HPDE6-E6E7 (cell line): ENCODE data around the gene ANLN.
"Not testable (repeated sequence)": the region's sequence is repeated elsewhere in the genome, so short reads cannot be mapped to it uniquely, and the experiment has no call there.

Experiments used
- DNase-seq: peaks from one replicate; pipeline ENCODE4 v3.0.0; 2011; ENCODE audit warnings: missing footprints; ENCODE audit errors: extremely low spot score

The ANLN gene

DNA sequence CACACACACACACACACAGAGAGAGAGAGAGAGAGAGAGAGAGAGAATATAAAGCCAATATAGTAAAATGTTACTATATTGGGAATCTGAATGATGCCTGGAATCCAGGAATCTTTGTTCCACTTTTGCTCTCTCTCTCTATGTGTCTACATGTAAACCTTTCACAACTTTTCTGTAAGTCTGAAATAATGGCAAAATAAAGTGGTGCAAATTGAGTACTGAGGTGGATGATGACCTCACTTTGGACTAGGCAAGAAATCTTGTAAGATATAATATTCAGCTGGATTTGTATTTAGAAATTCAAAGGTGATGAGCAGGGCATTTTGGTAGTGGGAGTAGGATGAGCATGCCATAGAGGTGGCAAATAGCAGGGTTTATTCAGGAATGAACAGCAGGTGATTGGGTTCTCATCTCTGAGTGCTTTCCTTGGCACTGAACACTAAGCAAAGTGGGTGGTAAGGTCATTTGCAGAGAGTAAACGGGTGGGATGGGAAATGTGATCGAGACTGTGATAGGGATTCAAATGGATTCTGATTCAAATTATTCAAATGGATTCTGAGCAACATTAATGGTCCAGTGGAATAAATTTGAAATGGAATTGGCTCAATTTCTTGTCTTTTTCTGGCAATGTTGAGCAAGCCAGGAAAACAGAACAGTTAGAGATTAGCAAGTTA is 9.7 kb upstream of the ANLN start:
- DNase-seq = no peak

GRCh38 chr7:36381056-36381455 is 8.6 kb upstream of the ANLN start:
- no peak for DNase-seq

- DNase-seq = not testable (repeated sequence)
Observed at GRCh38 chr7:36383284-36383683, 6.4 kb upstream of the ANLN start.

DNA sequence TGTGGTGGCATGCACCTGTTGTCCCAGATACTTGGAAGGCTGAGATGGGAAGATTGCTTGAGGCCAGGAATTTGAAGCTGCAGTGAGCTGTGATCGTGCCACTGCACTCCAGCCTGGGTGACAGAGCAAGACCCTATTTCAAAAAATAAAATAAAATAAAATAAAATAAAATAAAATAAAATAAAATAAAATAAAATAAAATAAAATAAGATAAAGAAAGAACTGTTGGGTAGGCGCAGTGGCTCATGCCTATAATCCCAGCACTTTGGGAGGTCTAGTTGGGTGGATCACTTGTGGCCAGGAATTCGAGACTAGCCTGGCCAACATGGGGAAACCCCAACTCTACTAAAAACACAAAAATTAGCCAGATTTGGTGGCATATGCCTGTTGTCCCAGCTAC is 4.0 kb upstream of the ANLN start:
- not testable (repeated sequence) for DNase-seq

GRCh38 chr7:36387435-36388231 is 2.0 kb upstream of the ANLN start:
- DNase-seq = no peak

GRCh38 chr7:36388423-36388822 is 1.2 kb upstream of the ANLN start:
- peak; percentile 26 for DNase-seq

DNA sequence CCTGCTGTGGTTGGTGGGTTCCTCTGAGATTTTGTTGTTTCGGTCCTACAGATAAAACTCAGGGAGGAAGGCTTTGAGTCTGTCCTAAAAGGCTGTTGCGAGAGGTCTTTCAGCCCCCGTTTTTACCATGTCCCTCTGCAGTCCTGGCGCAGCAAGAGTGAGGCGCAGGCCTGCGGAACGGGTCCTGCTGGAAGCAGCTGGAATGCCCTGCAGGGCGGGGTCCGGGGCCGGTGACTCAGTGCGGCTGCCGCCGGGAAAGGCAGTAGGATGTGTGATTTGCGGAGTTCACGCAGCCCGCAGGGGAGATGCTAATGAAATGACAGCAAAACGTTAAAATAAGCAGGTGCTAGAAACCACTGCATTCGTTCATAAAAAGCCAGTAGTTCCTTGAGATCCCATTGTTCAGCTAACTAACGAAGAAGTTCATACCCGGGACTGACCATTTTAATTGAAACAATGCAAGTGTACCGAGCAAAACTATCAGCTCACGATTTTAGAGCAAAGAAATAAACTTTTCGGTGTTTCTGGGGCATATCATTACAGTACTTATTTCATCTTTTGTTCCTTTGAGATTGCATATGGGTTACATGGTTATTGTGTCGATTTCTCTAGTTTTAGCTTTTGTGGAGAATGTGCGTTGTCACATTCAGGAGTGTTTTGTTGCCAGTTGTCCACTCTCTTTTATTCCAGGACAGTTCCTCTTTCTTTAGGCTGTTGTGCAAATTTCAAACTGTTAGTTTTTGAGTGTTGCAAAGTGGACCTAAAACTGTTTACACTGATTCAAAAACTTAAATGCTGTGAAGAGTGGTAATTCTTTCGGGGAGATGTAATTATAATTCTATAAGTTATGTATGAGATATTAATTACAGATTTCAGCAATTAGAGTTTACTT is 783 bp downstream of the ANLN start:
- peak; percentile 85 for DNase-seq

DNA sequence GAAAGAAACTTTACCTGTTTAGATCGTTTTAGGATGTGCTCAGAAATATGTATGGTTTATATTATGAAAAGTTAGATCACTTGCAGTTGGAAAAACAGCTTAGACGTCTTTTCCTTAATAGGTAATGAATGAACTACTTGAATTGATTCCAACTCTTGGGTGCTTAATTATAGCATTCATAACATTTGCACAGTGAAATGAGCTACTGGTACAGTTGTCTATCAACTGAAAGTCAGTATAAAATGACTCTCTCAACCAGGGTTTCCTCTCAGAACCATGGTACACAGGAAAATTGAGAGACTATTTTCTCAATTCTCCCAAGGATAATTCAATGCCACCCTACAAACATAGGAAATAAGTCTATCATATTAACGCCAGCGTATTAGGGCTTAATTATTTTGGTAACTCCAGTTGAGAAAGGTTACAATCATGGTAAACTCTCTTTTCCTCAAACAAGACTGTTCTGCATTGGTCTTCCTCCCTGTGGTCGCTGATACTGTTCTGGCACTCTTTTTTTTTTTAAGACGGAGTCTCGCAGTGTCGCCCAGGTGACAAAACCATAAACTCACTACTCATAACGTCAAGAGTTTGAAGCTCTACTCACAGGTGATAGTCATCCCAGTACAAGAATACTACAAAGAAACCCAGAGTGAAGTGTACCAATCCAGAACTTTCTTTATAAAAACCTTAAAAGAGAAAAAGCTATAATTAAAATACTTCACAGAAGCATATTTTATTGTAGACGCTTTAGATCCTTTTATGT is 2.0 kb downstream of the ANLN start:
- no peak for DNase-seq

DNA sequence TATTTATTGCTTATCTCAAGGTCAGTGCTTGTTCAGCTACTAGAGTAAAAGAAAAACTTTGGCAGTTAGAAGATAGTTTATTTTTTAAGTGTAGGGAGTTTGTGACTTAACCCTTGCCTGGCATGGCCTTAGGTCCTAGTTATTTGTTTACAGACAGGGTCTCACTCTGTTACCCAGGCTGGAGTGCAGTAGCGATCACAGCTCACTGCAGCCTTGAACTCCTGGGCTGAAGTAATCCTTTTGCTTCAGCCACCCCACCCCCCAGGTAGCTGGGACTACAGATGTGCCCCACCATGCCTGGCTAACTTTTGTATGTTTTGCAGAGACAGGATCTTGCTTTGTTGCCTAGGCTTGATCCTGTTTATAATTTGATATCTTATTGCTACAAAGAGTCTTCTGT is 4.2 kb downstream of the ANLN start:
- no peak for DNase-seq

DNA sequence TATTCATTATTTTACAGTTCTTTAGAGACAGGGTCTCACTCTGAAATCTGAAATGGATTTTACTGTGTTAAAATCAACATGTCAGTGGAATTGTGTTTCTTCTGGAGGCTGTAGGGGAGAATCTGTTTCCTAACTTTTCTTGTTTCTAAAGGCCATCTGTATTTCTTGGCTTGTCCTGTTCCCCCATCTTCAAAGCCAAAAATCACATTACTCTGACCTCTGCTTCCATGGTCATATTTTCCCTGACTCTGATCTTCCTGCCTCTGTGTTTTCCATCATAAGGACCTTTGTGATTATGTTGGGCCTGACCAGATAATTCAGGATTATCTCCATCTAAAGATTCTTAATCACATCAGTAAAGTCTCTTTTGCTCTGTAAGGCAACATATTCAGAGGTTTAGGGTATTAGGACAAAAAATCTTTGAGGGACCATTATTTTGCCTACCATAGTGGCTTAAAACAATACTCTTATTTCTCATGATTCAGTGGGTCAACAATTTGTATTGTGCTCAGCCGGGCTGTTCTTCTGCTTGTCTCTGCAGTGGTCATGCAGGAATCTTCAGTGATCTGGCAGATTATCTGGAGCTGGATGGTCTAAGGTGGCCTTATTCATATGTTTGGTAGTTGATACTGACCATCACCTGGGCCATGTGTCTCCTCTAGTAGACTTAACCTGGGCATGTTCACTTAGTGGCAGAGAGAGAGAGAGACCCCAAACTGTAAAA is 5.7 kb downstream of the ANLN start:
- DNase-seq = no peak

GRCh38 chr7:36396150-36396549 is 6.5 kb downstream of the ANLN start:
- DNase-seq = no peak

DNA sequence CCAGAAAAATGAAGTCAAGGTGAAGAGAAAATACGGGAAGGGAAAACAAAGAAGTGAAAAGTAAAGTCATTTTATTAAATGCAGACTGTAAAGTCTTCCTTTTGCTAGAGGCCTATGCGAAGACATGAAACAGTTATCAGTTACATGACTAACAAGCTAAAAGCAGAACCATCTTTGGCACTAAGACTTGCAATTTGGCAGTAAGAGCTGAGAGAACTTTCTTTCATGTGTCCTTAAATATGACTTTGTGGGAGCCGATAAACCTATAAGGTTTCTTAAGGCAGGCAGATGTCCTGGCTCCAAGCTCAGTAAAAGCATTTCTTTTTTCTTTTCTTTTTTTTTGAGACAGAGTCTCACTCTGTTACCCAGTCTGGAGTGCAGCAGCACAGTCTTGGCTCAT is 10.4 kb downstream of the ANLN start:
- DNase-seq = no peak

DNA sequence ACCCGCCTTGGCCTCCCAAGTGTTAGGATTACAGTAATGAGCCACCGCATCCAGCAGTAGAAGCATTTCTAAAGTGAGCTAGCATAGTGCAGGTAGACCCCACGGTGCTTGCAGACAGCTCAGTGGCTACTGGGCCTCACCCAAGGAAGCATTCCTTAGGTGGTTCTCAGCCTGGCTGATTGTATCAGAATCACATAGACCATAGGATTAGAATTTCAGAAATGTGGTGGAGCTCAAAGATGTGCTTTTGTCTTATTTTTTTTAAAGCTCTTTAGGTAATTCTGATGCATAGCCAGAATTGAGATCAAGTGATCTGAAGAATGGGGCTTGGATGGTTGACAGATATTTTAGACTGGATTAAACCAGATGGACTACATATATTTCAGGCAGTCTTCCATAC is 10.9 kb downstream of the ANLN start:
- no peak for DNase-seq

GRCh38 chr7:36403452-36403851 is 13.8 kb downstream of the ANLN start:
- DNase-seq = no peak

DNA sequence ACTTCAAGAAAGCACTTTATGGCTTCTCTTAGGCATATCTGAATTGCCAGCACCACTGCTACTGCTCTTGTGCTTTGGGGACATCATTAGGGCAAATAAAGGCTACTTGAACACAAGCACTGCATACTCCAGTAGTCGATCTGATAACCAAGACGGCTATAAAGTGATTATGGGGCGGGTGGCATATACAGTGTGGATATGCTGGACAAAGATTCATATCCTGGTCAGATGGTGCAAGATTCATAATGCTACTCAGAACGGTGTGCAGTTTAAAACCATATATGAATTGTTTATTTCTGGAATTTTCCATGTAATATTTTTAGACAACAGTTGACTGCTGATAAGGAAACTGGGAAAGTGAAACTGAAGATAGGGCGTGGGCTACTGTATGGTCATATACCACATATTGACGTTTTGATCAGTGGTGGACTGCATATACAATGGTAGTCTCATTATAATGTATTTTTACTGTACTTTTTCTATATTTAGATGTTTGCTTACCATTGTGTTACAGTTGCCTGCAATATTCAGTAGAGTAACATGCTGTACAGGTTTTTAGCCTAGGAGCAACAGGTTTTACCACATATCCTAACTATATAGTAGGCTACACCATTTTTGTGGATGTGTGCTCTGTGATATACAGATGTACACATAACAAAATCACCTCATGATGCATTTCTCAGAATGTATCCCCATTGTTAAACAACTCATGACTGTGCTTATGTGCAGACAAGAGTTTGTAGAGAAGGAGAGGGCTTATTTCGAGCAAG is 15.2 kb downstream of the ANLN start:
- DNase-seq = no peak

DNA sequence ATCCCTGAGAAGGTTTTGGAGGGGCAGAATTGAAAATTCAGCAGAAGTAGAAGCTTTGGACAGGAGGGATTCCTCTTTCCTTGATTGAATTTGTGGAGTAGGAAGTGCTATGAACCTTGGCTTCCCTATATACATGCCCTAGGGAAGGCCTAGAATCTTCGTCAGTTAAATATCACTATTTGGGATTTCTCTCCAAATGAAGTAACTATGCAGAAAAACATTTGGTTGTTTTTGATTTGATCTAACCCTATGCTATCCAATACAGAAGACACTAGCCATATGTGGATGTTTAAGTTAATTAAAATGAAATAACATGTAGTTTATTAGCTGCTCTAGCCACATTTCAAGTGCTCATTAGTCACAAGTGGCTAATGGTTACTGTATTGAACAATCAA is 15.7 kb downstream of the ANLN start:
- DNase-seq = no peak

DNA sequence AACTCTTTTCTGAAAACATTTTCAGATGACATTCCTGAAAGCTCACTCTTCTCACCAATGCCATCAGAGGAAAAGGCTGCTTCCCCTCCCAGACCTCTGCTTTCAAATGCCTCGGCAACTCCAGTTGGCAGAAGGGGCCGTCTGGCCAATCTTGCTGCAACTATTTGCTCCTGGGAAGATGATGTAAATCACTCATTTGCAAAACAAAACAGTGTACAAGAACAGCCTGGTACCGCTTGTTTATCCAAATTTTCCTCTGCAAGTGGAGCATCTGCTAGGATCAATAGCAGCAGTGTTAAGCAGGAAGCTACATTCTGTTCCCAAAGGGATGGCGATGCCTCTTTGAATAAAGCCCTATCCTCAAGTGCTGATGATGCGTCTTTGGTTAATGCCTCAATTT is 16.5 kb downstream of the ANLN start:
- no peak for DNase-seq

GRCh38 chr7:36407636-36408550 is 18.2 kb downstream of the ANLN start:
- no peak for DNase-seq

DNA sequence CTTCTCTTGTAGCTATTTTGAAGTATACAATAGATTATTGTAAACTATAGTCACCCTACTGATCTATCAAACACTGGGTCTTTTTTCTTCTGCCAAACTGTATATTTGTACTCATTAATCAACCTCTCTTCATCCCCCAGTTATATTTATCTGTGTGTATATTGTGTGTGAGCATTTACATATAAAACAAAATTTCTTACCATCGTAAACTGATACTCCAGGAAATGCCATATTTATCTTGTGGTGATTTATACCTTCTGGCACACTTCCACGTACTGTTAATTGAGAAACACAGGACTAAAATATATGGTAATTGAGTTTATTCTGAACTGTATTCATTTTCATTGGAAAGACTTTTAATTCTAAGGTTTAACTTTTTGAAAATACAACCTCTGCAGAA is 18.9 kb downstream of the ANLN start:
- DNase-seq = no peak
